ENCODE results near the gene KCNJ11.

The KCNJ11 gene

DNA sequence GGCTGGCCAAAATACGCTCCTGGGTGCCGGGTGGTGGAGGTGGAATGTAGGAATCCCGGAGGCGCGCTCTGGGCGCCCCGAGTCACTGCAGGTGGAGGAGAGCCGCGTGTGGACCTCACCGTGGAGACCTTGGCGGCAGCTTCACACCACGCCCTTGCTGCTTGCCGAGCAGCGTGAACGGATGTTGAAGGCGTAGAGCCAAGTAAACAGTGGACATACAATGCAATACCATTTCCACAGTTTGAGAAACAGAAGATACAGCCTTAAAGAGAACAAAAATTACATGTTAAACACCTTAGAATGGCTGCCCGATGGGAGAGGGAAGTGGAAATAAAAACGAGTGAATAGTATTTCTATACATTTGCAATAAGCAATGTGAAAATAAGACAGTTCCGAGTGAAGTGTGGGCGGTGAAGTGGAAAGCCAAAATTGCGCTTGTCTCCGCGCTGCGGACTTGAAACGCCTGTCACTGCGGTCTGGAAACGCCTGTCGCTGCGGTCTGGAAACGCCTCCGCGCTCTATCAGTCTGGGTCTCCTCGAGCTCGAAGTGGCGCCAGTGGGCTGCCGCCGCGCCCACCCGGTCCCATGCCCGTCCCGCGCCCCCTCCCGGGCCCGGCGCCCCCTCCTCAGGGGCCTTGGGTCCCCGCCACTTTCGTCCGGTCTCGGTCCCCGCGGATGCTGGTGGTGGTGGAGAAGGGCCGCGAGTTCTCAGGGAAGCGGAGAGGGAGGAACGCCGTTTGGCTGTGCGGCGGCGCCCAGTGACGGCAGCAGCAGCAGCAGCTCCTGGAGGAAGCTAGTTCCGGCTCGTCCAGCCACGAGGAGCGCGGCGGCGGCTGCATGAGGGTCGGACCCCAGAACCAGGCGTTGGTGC is 35.3 kb downstream of the KCNJ11 start:
- DNase-seq: peak; percentile 20 to 46 (median 33)

DNA sequence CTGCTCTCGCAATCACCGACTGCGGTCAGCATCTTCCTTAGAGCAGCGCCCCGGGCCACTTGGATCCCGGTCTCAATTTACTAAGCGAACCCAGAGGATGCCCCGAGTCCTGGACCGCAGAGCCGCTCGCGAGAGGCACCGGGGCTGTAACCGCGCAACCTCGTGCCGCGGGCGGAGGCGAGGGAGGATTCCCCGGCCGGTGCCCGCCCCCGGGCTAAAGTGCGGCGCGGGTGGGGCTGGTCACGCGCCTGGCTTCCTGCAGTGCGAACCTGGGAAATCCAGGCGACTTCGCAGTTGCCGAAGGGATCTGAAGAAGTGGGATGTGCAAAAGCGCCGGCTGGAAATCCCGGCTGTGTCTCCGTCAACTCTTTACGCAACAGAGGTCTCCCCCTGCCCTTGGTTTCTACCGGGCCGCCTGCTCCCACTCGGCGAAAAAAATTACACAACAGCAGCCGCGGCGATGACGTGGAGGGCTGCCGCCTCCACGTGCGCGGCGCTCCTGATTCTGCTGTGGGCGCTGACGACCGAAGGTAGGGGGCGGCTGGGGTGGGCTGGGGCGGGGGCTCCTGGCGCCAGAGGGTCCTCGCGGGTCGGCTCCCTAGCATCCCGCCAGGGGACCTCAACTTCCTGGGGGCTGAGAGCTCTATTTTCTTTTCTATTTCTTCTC is 36.8 kb downstream of the KCNJ11 start, which contains the start of gene NCR3LG1:
Gene NCR3LG1, plus strand, starts transcription at position 291 of the 667 bp plus-strand sequence. Its CDS starts 170 bp downstream, at position 461.
- DNase-seq: peak; percentile 30 to 62 (median 48)

DNA sequence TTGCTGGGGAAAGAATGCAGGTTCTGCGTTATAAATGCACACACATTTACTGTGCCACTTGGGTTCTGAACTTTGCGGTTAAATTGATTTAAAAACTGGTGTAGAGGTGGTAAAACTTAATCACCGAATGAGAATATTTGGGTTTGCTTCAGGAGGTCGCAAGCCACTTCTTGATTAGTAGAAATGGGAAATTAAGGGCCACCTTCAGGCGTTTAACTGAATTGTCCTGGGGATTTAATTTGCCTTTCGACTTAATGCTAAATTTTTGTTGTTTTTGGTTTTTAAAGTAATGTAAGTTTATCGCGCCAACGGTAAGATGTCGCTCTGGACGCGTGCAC is 37.3 kb downstream of the KCNJ11 start:
- no peak for DNase-seq

GRCh38 chr11:17350455-17351171 is 37.8 kb downstream of the KCNJ11 start:
- no peak for DNase-seq

DNA sequence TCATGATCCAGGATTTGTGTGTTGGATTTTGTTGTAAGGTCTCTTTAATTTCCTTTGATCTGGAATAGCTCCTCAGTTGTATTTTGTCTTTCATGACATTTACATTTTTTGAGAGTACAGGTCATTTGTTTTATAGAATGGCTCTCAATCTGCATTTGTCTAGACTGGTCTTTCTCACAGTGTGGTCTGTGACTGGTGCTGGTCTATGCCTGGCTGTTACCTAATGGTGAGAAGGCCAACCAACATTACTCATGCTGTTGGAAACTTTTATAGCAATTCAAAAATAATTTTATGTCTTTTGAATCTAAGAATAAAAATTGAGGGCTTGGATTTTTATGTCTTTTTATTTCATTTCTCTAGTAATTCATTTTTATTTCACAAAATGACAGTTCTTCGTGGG is 40.8 kb downstream of the KCNJ11 start:
- no peak for DNase-seq

- DNase-seq: no peak
Observed at GRCh38 chr11:17343907-17344306, 44.6 kb downstream of the KCNJ11 start.

- DNase-seq: no peak
Observed at GRCh38 chr11:17343257-17343656, 45.2 kb downstream of the KCNJ11 start.
